M059J (cell line): ENCODE measurements around the gene PLEKHG7. TPM values are rescaled to one million over a fixed set of nuclear protein-coding genes. Genes with fewer than 3 reads are reported as not detected.
A peak's percentile ranks its signal among the peaks of the same experiment; 100 is the strongest.

ENCODE experiments used
- DNase-seq: peaks from one replicate; pipeline ENCODE4 v3.0.0-alpha.2; 2012; ENCODE audit warnings: low read depth
- total RNA-seq: library from RNA; depleted of rRNA; stranded (reverse); fragments of >200 nt; shearing (Covaris generic); gene quantifications from 2 replicates; pipeline ENCODE4 v1.2.3, GENCODE V29; 2014; rRNA removed

The PLEKHG7 gene
- total RNA-seq, 1 experiment from 2014 or later: not detected

DNA sequence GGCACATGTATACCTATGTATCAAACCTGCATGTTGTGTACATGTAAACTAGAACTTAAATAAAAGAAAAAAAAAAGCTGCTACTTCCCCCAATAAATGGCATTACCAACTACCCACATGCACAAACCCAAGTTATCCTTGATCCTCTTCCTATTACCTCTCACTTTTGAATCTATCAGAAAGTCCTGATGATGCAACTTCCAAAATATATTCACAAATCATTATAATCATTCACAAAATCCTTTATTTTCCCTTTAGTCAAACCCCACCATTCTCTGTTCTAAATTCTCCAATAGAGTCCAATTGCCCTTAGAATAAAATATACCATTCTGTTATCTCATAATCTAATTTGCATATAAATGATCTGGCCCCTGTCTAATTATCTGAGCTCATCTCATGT lies 92.0 kb downstream of the PLEKHG7 start:
- DNase-seq: no peak

DNA sequence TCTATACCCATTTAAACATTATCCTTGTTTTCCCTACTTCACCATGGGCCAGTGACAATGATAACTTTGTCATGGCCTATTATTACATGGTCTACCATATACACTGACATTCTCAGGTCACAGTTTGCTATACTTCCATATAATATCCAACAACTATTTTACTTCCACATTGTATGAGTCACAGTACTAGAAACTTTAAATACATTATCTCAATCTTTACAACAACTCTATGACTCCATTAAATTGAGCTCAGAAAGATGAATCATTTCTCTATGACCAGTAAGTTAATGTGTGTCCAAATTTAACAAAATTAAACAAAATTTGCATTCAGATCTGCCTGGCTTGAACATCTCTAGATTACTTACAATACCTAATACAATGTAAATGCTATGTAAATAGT lies 93.9 kb downstream of the PLEKHG7 start:
- DNase-seq: peak; percentile 1

DNA sequence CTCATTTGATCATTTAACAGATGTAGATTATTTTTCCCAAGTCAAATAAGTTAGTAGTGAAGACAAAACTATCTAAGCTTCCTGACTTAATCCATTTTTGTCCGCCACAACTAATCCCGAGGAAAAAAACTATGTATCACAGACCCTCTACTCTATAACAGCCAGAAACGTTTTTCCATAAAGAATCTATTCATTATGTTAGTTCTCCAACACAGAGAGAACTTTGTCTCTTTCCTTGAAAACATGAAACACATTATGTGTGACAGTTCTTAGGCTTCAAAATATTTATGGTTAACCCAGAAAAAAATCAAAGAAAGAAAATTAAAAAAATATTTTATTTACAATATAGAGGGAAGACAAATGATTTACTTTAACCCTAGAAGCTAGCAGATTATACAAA lies 100.1 kb downstream of the PLEKHG7 start:
- no peak for DNase-seq

DNA sequence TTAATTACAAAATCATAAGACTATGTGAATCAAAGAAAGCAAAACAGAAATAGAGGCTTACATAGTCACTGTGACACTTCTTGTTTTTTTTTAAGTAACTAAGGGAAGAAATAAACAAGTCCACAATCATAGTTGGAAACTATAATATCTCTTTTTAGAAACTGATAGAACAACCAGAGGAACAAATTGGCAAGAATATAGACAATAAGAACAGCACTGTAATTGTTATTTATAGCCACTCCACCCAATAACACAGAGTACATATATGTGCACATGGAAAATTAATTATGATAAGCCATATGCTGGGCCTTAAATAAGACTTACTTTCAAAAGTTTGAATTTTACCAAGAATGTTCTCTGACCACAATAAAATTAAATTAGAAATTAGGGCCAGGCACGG lies 101.1 kb downstream of the PLEKHG7 start:
- DNase-seq: no peak

DNA sequence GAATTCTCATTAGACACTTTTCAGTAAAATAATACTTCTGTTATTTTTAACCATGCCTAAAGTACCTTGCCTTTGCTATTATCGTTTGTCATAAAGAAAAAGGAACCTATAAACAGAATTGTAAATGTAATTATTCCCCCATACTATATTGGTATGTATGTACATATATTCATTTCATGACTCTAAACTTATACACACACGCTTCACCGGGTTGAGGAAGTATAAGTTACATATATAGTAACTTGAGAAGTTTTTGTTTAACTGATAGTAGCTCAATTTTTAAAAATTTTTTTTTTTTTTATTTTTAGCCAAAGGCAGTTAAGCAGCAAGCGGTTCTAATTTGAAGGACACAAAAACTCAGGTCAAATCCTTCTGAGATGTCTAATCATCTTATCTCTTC lies 107.6 kb downstream of the PLEKHG7 start:
- DNase-seq: no peak

DNA sequence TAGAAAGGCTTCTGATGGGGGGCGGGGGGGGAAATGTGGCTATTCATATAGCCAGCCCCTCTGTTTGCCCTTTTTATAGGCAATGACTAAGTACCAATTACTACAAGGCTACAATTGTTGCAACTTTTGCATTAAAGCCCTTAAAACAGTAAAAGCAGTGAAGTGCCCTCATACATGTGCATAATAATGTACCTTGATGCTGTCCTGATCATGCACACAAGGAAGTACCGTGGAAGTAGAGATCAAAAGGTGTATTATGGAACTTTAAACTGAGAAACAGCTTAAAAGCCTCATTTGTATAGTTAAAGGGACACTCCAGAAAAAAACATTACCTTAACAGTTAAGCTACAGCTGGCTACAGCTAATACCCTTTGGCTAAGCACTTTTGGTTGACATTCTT lies 111.8 kb downstream of the PLEKHG7 start:
- no peak for DNase-seq

DNA sequence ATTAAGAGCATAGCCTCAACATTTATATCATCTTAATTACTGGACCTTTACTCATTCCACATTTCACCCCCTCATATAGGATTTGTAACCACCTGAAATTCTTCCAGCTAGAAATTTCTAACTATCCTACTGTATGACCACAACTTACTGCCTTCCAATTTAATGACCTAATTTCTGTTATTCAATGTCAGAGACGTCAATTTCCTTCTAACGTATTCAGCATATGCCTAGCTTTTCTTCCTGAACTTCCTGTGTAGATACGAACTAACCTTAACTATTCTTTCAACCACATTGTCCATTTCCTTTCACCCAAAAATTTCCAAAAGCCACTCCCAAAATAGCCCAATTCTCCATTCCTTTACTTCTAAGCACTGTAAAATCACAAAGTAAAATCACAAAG lies 118.4 kb downstream of the PLEKHG7 start:
- DNase-seq: no peak

Other genes with a start within 250 kb of the PLEKHG7 start
- gene EEA1, start 226.3 kb downstream of the PLEKHG7 start, total RNA-seq: 8.0 and 13.3 TPM in 2 replicates